H1 (cell line): ENCODE measurements around the gene FBXL14. TPM values are rescaled to one million over a fixed set of nuclear protein-coding genes. Genes with fewer than 3 reads are reported as not detected.

Experiments used
- CTCF ChIA-PET: fragments of 300-600 bp; sonication (Branson Sonifier 250); formaldehyde crosslinking; loops from one replicate; lab custom pipeline; 2021; ENCODE audit not compliant: partially characterized antibody; lab: Charles Lee
- POLR2A ChIA-PET: fragments of 300-600 bp; sonication (Branson Sonifier 250); formaldehyde crosslinking; loops from one replicate; lab custom pipeline; 2021; ENCODE audit warnings: inconsistent platforms; ENCODE audit not compliant: partially characterized antibody; lab: Charles Lee
- DNase-seq, 2 experiments: peaks; one replicate each; pipeline versions ENCODE4 v3.0.0 to v3.0.0-alpha.2; 2010 to 2022; ENCODE audit warnings: low spot score in 2 of 2, low read depth in 1 of 2, mixed read lengths in 1 of 2
- FAIRE-seq: peaks from 2 replicates; lab custom pipeline; 2011; peaks lifted over from hg19 to GRCh38; lab: Jason Lieb, UNC
- H2AFZ ChIP-seq: 2 replicates; pipeline ENCODE4 v1.8.1; 2012; ENCODE audit warnings: low read length, inconsistent platforms
- H2AK5ac ChIP-seq: 2 replicates; pipeline ENCODE4 v1.6.1; 2013; ENCODE audit warnings: low read depth, low read length
- H2BK120ac ChIP-seq: replicated peaks from 2 replicates; pipeline ENCODE3; 2013; ENCODE audit warnings: low read depth, low read length, inconsistent platforms
- H2BK12ac ChIP-seq: 2 replicates; pipeline ENCODE4 v1.6.1; 2013; ENCODE audit warnings: low read depth, low read length
- H2BK15ac ChIP-seq: 2 replicates; pipeline ENCODE4 v1.6.1; 2013; ENCODE audit warnings: low read length
- H2BK20ac ChIP-seq: 2 replicates; pipeline ENCODE4 v1.6.1; 2013; ENCODE audit warnings: low read length
- H2BK5ac ChIP-seq: 2 replicates; pipeline ENCODE4 v1.6.1; 2013; ENCODE audit warnings: low read depth, low read length
- H3K14ac ChIP-seq: 2 replicates; pipeline ENCODE4 v1.6.1; 2013; ENCODE audit warnings: inconsistent platforms; ENCODE audit not compliant: insufficient read length
- H3K18ac ChIP-seq: 2 replicates; pipeline ENCODE4 v1.6.1; 2013; ENCODE audit warnings: low read length; ENCODE audit errors: extremely low read depth
- H3K23ac ChIP-seq: 2 replicates; pipeline ENCODE4 v1.6.1; 2013; ENCODE audit warnings: inconsistent platforms; ENCODE audit not compliant: insufficient read length
- H3K23me2 ChIP-seq: 2 replicates; pipeline ENCODE4 v1.6.1; 2013; ENCODE audit warnings: low read depth, low read length
- H3K27ac ChIP-seq: 2 replicates; pipeline ENCODE4 v1.6.1; 2011; ENCODE audit warnings: low read depth, low read length, inconsistent platforms
- H3K27me3 ChIP-seq, 4 experiments: replicated peaks in 1 of 4; 1 replicate in 1 of 4; 2 replicates in 3 of 4; pipeline versions ENCODE4 v1.6.1 to v1.8.1; 2011 to 2013; ENCODE audit warnings: low read length in 3 of 4, mild to moderate bottlenecking in 3 of 4, inconsistent platforms in 2 of 4, mixed read lengths in 2 of 4, moderate library complexity in 1 of 4; ENCODE audit not compliant: control insufficient read depth in 3 of 4, insufficient read depth in 3 of 4; ENCODE audit errors: extremely low read depth in 1 of 4
- H3K36me3 ChIP-seq, 4 experiments: 2 replicates each; pipeline versions ENCODE4 v1.6.1 to v1.8.1; 2011 to 2013; ENCODE audit warnings: mild to moderate bottlenecking in 4 of 4, low read length in 3 of 4, moderate library complexity in 2 of 4, control low read depth in 1 of 4, inconsistent platforms in 1 of 4; ENCODE audit not compliant: insufficient read depth in 4 of 4, control insufficient read depth in 2 of 4
- H3K4ac ChIP-seq: replicated peaks from 2 replicates; pipeline ENCODE3; 2013; ENCODE audit warnings: low read length, low read depth, mixed read lengths, inconsistent platforms; ENCODE audit not compliant: insufficient read length
- H3K4me1 ChIP-seq, 4 experiments: replicated peaks in 1 of 4; 1 replicate in 1 of 4; 2 replicates in 3 of 4; pipeline versions ENCODE4 v1.6.1 to v1.8.1; 2011 to 2013; ENCODE audit warnings: low read length in 3 of 4, inconsistent platforms in 2 of 4, mixed read lengths in 1 of 4; ENCODE audit not compliant: insufficient read depth in 4 of 4, control insufficient read depth in 3 of 4
- H3K4me2 ChIP-seq, 2 experiments: 2 replicates each; pipeline versions ENCODE4 v1.6.1 to v1.8.1; 2011 to 2013; ENCODE audit warnings: low read depth in 2 of 2, low read length in 2 of 2, control low read depth in 1 of 2, inconsistent platforms in 1 of 2, mild to moderate bottlenecking in 1 of 2; ENCODE audit not compliant: insufficient read depth in 1 of 2
- H3K4me3 ChIP-seq, 4 experiments: fragments of 200-600, 300-600 bp in 1 of 4; sonication (generic), shearing (Covaris generic), sonication (Bioruptor Twin) in 1 of 4; 2 replicates each; pipeline versions ENCODE4 v1.5.1 to v1.8.1; 2011 to 2016; ENCODE audit warnings: low read length in 4 of 4, low read depth in 3 of 4, control low read depth in 2 of 4, inconsistent platforms in 2 of 4, mild to moderate bottlenecking in 2 of 4, mixed read lengths in 1 of 4, moderate library complexity in 1 of 4; ENCODE audit not compliant: insufficient read depth in 2 of 4; ENCODE audit errors: extremely low read depth in 1 of 4
- H3K56ac ChIP-seq: replicated peaks from 2 replicates; pipeline ENCODE3; 2013; ENCODE audit warnings: low read depth, mild to moderate bottlenecking, mixed read lengths, low read length, inconsistent platforms; ENCODE audit not compliant: insufficient read length
- H3K79me1 ChIP-seq: 2 replicates; pipeline ENCODE4 v1.6.1; 2013; ENCODE audit warnings: low read depth, low read length, control low read depth
- H3K79me2 ChIP-seq, 2 experiments: 2 replicates each; pipeline versions ENCODE4 v1.6.1 to v1.8.1; 2012 to 2013; ENCODE audit warnings: low read length in 2 of 2, mild to moderate bottlenecking in 2 of 2, inconsistent platforms in 1 of 2; ENCODE audit not compliant: insufficient read depth in 2 of 2, control insufficient read depth in 1 of 2
- H3K9ac ChIP-seq, 4 experiments: replicated peaks in 1 of 4; 1 replicate in 1 of 4; 2 replicates in 3 of 4; pipeline versions ENCODE4 v1.6.1 to v1.8.1; 2011 to 2013; ENCODE audit warnings: low read depth in 3 of 4, low read length in 3 of 4, control low read depth in 2 of 4, mild to moderate bottlenecking in 2 of 4, moderate library complexity in 2 of 4, inconsistent platforms in 1 of 4; ENCODE audit errors: extremely low read depth in 1 of 4
- H3K9me3 ChIP-seq, 2 experiments: 2 replicates each; pipeline versions ENCODE4 v1.6.1 to v1.8.1; 2012 to 2013; ENCODE audit warnings: mild to moderate bottlenecking in 2 of 2, moderate library complexity in 2 of 2, control low read depth in 1 of 2, inconsistent platforms in 1 of 2, low read depth in 1 of 2, low read length in 1 of 2, mixed read lengths in 1 of 2; ENCODE audit not compliant: insufficient read depth in 2 of 2
- H4K20me1 ChIP-seq, 2 experiments: replicated peaks in 1 of 2; 2 replicates each; pipeline versions ENCODE3 to v1.8.1; 2011 to 2013; ENCODE audit warnings: inconsistent platforms in 2 of 2, low read length in 2 of 2, mild to moderate bottlenecking in 1 of 2; ENCODE audit not compliant: insufficient read depth in 2 of 2, control insufficient read depth in 1 of 2
- H4K5ac ChIP-seq: 2 replicates; pipeline ENCODE4 v1.6.1; 2013; ENCODE audit warnings: low read length, low read depth, mixed read lengths, inconsistent platforms; ENCODE audit not compliant: insufficient read length
- H4K8ac ChIP-seq: 2 replicates; pipeline ENCODE4 v1.8.0; 2013; ENCODE audit warnings: mild to moderate bottlenecking, moderate library complexity, low read length, inconsistent platforms; ENCODE audit not compliant: insufficient read depth; ENCODE audit errors: extremely low read depth
- H4K91ac ChIP-seq: replicated peaks from 2 replicates; pipeline ENCODE3; 2013; ENCODE audit warnings: low read length, mixed read lengths, inconsistent platforms; ENCODE audit not compliant: insufficient read length
- BCL11A ChIP-seq, 2 experiments: IDR thresholded peaks; one replicate each; pipeline ENCODE4 v1.6.1; 2011; ENCODE audit warnings: low read depth in 2 of 2, low read length in 2 of 2, mild to moderate bottlenecking in 2 of 2
- CHD1 ChIP-seq: IDR thresholded peaks from 2 replicates; pipeline ENCODE4 v1.6.1; 2012; ENCODE audit warnings: low read depth, low read length, improper control_type of control experiment
- POLR2AphosphoS5 ChIP-seq: IDR thresholded peaks from 2 replicates; pipeline ENCODE4 v1.6.1; 2011; ENCODE audit warnings: low read depth, low read length
- SIRT6 ChIP-seq: IDR thresholded peaks from one replicate; pipeline ENCODE4 v1.7.1; 2012; ENCODE audit warnings: low read length, inconsistent platforms
- SIX5 ChIP-seq: IDR thresholded peaks from 2 replicates; pipeline ENCODE4 v1.6.1; 2011; ENCODE audit warnings: mild to moderate bottlenecking, low read depth, low read length
- WGBS, 2 experiments: shearing (Covaris generic) in 1 of 2; methylation state at CpG; one replicate each; pipeline versions ENCODE4 v1.1.6 to v1.1.7; 2013 to 2015; ENCODE audit warnings: low lambda C conversion rate in 2 of 2, mixed read lengths in 2 of 2, inconsistent platforms in 1 of 2, low coverage in 1 of 2, missing lambda C conversion rate in 1 of 2; ENCODE audit not compliant: insufficient replicate concordance in 2 of 2, insufficient coverage in 1 of 2, insufficient read length in 1 of 2; ENCODE audit errors: extremely low coverage in 1 of 2, missing lambda C conversion rate in 1 of 2; 5-methylcytosine and 5-hydroxymethylcytosine counted together
- polyA plus RNA-seq, 7 experiments: library from polyadenylated mRNA; depleted of rRNA in 3 of 7; stranded (reverse) in 5 of 7; unstranded in 2 of 7; fragments of >200 nt in 5 of 7; fragments of 200-250 nt in 2 of 7; gene quantifications; 1 replicate in 5 of 7; 2 replicates in 1 of 7; 4 replicates in 1 of 7; pipeline versions ENCODE4 v1.2.1 to v1.2.3, GENCODE V29; 2011 to 2013; ENCODE audit warnings: missing spikeins in 2 of 7, mixed read lengths in 2 of 7
- total RNA-seq: library from RNA; stranded (reverse); fragmentation: NEBNext Ultra II Directional; extraction: Animal tissue kit (Norgen Biotek cat#: 25700); gene quantifications from 2 replicates; pipeline ENCODE4 v1.2.1, GENCODE V29; 2021

FBXL14 gene
- total and polyA plus RNA-seq, 2 of the 8 experiments (the other 6 are each of a cell fraction or from before 2014, with no cell fraction given) = 5.5 to 9.6 TPM

DNA sequence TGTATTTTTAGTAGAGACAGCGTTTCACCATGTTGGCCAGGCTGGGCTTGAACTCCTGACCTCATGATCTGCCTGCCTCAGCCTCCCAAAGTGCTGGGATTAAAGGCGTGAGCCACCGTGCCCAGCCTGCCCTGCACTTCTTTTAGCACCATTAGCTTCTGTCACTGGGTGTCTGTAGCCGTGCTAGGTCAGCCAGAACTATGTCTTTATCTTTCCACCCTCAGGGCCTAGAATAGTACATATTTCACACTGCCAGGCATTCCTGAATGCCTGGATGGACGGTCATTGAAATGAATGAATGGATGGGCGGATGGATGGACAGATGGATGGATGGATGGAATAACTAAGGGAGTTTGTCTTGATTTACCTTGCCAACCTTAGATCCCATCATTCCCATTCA, 33.7 kb downstream of the FBXL14 start:
- H3K4me1 ChIP-seq = peaks cover 0 to 3% (median 0%) of the 10 kb centered on the region in 4 experiments; a peak in 1 of 7 replicates
- no peak overlapping the region for H4K8ac ChIP-seq
- H3K79me1 ChIP-seq = no peaks in the 10 kb centered on the region
- DNase-seq (no peak), FAIRE-seq (no peak)
- ChIA-PET CTCF (interaction anchor here (1.0 to 1.8 kb wide), 4 partner anchors 9 to 20 kb away, joined by 3 to 7 read pairs (median 4); no protein-coding TSS in a partner anchor), POLR2A (interaction anchor here (0.8 kb wide), 1 partner anchor 9 kb away, joined by 3 read pairs; no protein-coding TSS in a partner anchor)
- no peak overlapping the region for H2BK5ac ChIP-seq
- no peaks in the 10 kb centered on the region for H3K9me3 ChIP-seq
- no peaks in the 10 kb centered on the region for H3K27me3 ChIP-seq
- H2BK12ac ChIP-seq = no peak overlapping the region
- H3K27ac ChIP-seq = no peak overlapping the region
- H3K23me2 ChIP-seq = no peaks in the 10 kb centered on the region
- no peak overlapping the region for H3K56ac ChIP-seq
- no peak overlapping the region for H4K5ac ChIP-seq
- H3K4me2 ChIP-seq = no peak overlapping the region
- no peak overlapping the region for H2BK15ac ChIP-seq
- no peak overlapping the region for H3K18ac ChIP-seq
- H3K79me2 ChIP-seq = no peaks in the 10 kb centered on the region
- WGBS, 2 experiments = 88% methylated on average over 6 of the region's 6 CpGs; no CpG with 5 or more reads in 1 of the 2 experiments
- H3K14ac ChIP-seq = no peak overlapping the region
- no peak overlapping the region for H2BK120ac ChIP-seq
- H3K4ac ChIP-seq = no peak overlapping the region
- H4K20me1 ChIP-seq = no peaks in the 10 kb centered on the region
- no peak overlapping the region for H2AK5ac ChIP-seq
- no peaks in the 10 kb centered on the region for H3K36me3 ChIP-seq
- H4K91ac ChIP-seq = no peak overlapping the region
- H3K9ac ChIP-seq = no peak overlapping the region
- H2BK20ac ChIP-seq = no peak overlapping the region
- H3K4me3 ChIP-seq = no peak overlapping the region
- H3K23ac ChIP-seq = no peak overlapping the region
- H2AFZ ChIP-seq = no peak overlapping the region
- no peak for TF ChIP-seq SIRT6
- no peak for TF ChIP-seq CHD1
- no peak for TF ChIP-seq BCL11A (IDR thresholded peaks at IDR 0.05; ENCODE audit: low read depth in 2 of 2, low read length in 2 of 2)
- TF ChIP-seq POLR2AphosphoS5 = no peak
- no peak for TF ChIP-seq SIX5
